Stomach (tissue), 4 donors: ENCODE data around the gene SLCO6A1.

Source experiments
- EP300 ChIP-seq: sonication (generic); formaldehyde crosslinking; IDR thresholded peaks from one replicate; pipeline ENCODE4 v1.6.1; 2017; ENCODE audit warnings: antibody characterized with exemption
- POLR2A ChIP-seq, 4 donors: fragments of 450-650 bp; IDR thresholded peaks; one replicate each; pipeline ENCODE4 v1.6.1; 2016; ENCODE audit warnings: antibody characterized with exemption in 4 of 4, control low read depth in 2 of 4, mild to moderate bottlenecking in 1 of 4, moderate library complexity in 1 of 4
- POLR2AphosphoS5 ChIP-seq, 3 donors: sonication (generic); formaldehyde crosslinking; IDR thresholded peaks; one replicate each; pipeline ENCODE4 v1.6.1; 2016; ENCODE audit warnings: antibody characterized with exemption in 3 of 3
- TF ChIP-seq, protein P1 (sequence below), 7 experiments: fragments of 450-650 bp in 4 of 7; fragments of 200-600 bp in 3 of 7; sonication (generic) in 3 of 7; IDR thresholded peaks; one replicate each; pipeline ENCODE4 v1.5.1; 2016 to 2019; ENCODE audit warnings: antibody characterized with exemption in 7 of 7, control low read depth in 2 of 7, mild to moderate bottlenecking in 1 of 7

DNA sequence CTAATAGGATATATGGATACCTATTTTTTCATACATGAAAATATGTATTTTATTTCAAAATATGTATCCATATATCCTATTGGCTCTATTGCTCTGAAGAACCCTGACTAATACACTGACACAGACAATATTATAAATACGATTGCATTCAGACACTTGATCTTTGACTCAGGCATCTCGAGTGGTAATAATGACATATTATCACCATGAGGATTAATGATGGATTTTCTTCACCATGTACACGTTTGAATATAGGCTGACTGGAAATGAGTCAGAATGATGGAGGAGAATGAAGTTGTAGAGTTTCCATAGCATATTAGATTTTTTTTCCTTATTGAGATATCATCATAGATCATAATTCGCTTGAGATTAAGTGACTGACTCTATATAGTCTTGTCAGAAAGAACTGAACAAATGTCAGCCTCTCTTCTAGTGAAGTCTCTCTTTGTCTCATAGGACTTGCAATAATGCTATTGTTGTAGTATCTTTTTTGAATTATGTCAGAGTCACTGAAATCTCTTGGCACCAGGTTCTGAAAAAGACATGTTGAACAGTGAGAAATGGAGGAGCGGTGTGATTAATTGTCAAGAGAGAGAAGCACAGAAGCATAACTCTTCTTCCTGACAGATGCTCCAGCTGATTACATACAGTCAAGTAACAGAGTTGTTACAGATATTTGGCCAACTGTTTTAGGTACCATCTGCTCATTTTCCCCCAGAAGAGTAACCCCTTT is 41.4 kb upstream of the SLCO6A1 start:
- TF ChIP-seq, protein P1, sequence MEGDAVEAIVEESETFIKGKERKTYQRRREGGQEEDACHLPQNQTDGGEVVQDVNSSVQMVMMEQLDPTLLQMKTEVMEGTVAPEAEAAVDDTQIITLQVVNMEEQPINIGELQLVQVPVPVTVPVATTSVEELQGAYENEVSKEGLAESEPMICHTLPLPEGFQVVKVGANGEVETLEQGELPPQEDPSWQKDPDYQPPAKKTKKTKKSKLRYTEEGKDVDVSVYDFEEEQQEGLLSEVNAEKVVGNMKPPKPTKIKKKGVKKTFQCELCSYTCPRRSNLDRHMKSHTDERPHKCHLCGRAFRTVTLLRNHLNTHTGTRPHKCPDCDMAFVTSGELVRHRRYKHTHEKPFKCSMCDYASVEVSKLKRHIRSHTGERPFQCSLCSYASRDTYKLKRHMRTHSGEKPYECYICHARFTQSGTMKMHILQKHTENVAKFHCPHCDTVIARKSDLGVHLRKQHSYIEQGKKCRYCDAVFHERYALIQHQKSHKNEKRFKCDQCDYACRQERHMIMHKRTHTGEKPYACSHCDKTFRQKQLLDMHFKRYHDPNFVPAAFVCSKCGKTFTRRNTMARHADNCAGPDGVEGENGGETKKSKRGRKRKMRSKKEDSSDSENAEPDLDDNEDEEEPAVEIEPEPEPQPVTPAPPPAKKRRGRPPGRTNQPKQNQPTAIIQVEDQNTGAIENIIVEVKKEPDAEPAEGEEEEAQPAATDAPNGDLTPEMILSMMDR (IDR thresholded peaks at IDR 0.05): no peak
- no peak for TF ChIP-seq POLR2AphosphoS5 (IDR thresholded peaks at IDR 0.05)
- TF ChIP-seq POLR2A (IDR thresholded peaks at IDR 0.05): no peak
- no peak for TF ChIP-seq EP300
